Natural killer cell (primary cell): ENCODE data around the gene NUBP1. TPM values are rescaled to one million over a fixed set of nuclear protein-coding genes. Genes with fewer than 3 reads are reported as not detected.

ENCODE experiments used
- ATAC-seq, 3 donors: fragments of 150-1000 bp in 2 of 3; fragments of 200-7000 bp in 1 of 3; cut with Tn5 transposase; 1 replicate in 1 of 3; 2 replicates in 2 of 3; pipeline ENCODE4 v1.10.0; 2021; ENCODE audit warnings: mild to moderate bottlenecking in 2 of 3, moderate library complexity in 2 of 3
- DNase-seq, 2 donors: peaks; one replicate each; pipeline versions ENCODE4 v3.0.0 to v3.0.0-alpha.2; 2013 to 2021; ENCODE audit warnings: mixed read lengths in 1 of 2
- H3K27ac ChIP-seq: one replicate; pipeline ENCODE4 v1.5.1; 2013; ENCODE audit warnings: mild to moderate bottlenecking, low read length
- H3K27me3 ChIP-seq: one replicate; pipeline ENCODE4 v1.6.1; 2013; ENCODE audit warnings: low read length; ENCODE audit not compliant: control insufficient read depth, insufficient read depth
- H3K36me3 ChIP-seq: one replicate; pipeline ENCODE4 v1.6.1; 2013; ENCODE audit warnings: low read length; ENCODE audit not compliant: control insufficient read depth, insufficient read depth
- H3K4me1 ChIP-seq: one replicate; pipeline ENCODE4 v1.6.1; 2013; ENCODE audit warnings: low read length; ENCODE audit not compliant: control insufficient read depth, insufficient read depth
- H3K4me3 ChIP-seq: one replicate; pipeline ENCODE4 v1.5.1; 2013; ENCODE audit warnings: low read length
- H3K9me3 ChIP-seq: one replicate; pipeline ENCODE4 v1.6.1; 2013; ENCODE audit warnings: low read length; ENCODE audit not compliant: control insufficient read depth, insufficient read depth
- H3K27ac Mint-ChIP-seq, 2 donors: one replicate each; pipeline ENCODE4 v1.8.0; 2022; ENCODE audit warnings: mild to moderate bottlenecking in 2 of 2, mixed read lengths in 2 of 2, moderate library complexity in 1 of 2
- H3K27me3 Mint-ChIP-seq, 2 donors: one replicate each; pipeline ENCODE4 v1.8.0; 2022; ENCODE audit warnings: low read depth in 2 of 2, mixed read lengths in 2 of 2
- H3K36me3 Mint-ChIP-seq: one replicate; pipeline ENCODE4 v1.8.0; 2022; ENCODE audit warnings: mixed read lengths
- H3K4me1 Mint-ChIP-seq, 2 donors: one replicate each; pipeline ENCODE4 v1.8.0; 2022; ENCODE audit warnings: mixed read lengths in 2 of 2
- H3K4me3 Mint-ChIP-seq: one replicate; pipeline ENCODE4 v1.8.0; 2022; ENCODE audit warnings: mild to moderate bottlenecking, moderate library complexity, mixed read lengths
- H3K9me3 Mint-ChIP-seq, 2 donors: one replicate each; pipeline ENCODE4 v1.8.0; 2022; ENCODE audit warnings: mixed read lengths in 2 of 2
- WGBS: methylation state at CpG from one replicate; pipeline ENCODE4 v1.1.7; 2013; ENCODE audit warnings: missing lambda C conversion rate; ENCODE audit not compliant: insufficient coverage; 5-methylcytosine and 5-hydroxymethylcytosine counted together
- intact Hi-C: fragments of 100-400 bp; cut with micrococcal nuclease; formaldehyde crosslinking; loops from one replicate; pipeline ENCODE4 v1.14.2; 2022
- total RNA-seq, 4 donors: library from RNA; stranded (reverse); fragments of 120-200 nt in 1 of 4; gene quantifications; one replicate each; pipeline versions ENCODE4 v1.2.3 to v1.2.4, GENCODE V29; 2013 to 2022
- TF ChIP-seq, protein P1 (sequence below): fragments of 200-600 bp; IDR thresholded peaks from one replicate; pipeline ENCODE4 v1.8.0; 2022; ENCODE audit warnings: antibody characterized with exemption

NUBP1 gene
- total RNA-seq, 3 donors from 2014 or later (not counting 1 experiment from before 2014, with no cell fraction given) = 19.3 to 25.6 (median 20.5) TPM

- Histone ChIP-seq H3K4me1 (peaks cover 26% of the 10 kb centered on the region), H3K4me3 (peak overlapping the region; percentile 78), H3K27me3 (no peaks in the 10 kb centered on the region), H3K36me3 (peaks cover 20% of the 10 kb centered on the region), H3K9me3 (no peaks in the 10 kb centered on the region), H3K27ac (peak overlapping the region; percentile 99)
- H3K27ac Mint-ChIP-seq = peak overlapping the region; percentile 97 to 98
- intact Hi-C loops = loop anchor here (2.0 to 5.0 kb wide), 2 partner anchors 200 to 357 kb away; partner anchors contain the start of genes ATF7IP2 and CLEC16A
- no peak for ATAC-seq
- DNase-seq = no peak
- H3K36me3 Mint-ChIP-seq = no peaks in the 10 kb centered on the region
- 43% methylated on average over 17 of the region's 17 CpGs for WGBS
- H3K4me1 Mint-ChIP-seq = peaks cover 16 to 36% of the 10 kb centered on the region in 2 donors
- TF ChIP-seq, protein P1, sequence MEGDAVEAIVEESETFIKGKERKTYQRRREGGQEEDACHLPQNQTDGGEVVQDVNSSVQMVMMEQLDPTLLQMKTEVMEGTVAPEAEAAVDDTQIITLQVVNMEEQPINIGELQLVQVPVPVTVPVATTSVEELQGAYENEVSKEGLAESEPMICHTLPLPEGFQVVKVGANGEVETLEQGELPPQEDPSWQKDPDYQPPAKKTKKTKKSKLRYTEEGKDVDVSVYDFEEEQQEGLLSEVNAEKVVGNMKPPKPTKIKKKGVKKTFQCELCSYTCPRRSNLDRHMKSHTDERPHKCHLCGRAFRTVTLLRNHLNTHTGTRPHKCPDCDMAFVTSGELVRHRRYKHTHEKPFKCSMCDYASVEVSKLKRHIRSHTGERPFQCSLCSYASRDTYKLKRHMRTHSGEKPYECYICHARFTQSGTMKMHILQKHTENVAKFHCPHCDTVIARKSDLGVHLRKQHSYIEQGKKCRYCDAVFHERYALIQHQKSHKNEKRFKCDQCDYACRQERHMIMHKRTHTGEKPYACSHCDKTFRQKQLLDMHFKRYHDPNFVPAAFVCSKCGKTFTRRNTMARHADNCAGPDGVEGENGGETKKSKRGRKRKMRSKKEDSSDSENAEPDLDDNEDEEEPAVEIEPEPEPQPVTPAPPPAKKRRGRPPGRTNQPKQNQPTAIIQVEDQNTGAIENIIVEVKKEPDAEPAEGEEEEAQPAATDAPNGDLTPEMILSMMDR = no peak
- no peaks in the 10 kb centered on the region for H3K27me3 Mint-ChIP-seq
- H3K9me3 Mint-ChIP-seq = no peaks in the 10 kb centered on the region
- H3K4me3 Mint-ChIP-seq = peak overlapping the region; percentile 82
Measured at GRCh38 chr16:10744370-10745030, 858 bp downstream of the NUBP1 start.

DNA sequence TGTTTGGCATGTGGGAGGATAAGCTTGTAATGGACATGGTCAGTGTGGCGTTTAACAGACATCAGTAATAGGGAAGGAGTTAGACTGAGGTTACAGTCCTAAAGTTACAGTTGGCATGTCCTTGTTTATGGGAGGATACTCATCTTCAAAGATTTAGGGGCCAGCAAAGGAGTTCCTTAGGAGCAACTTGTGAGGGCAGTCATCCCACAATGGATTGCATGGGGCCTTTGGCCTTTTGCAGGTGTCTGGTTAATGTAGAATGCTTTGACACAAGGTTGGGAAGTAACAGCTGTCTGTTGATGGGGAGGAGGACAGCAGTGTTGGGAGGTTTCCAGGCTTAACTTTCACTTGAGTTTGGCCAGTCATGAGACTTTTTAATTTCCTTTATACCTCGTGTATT, 2.2 kb downstream of the NUBP1 start:
- DNase-seq (no peak), ATAC-seq (no peak)
- Mint-ChIP-seq H3K4me1 (peaks cover 16 to 28% of the 10 kb centered on the region in 2 donors), H3K36me3 (no peaks in the 10 kb centered on the region), H3K9me3 (no peaks in the 10 kb centered on the region), H3K27ac (peak overlapping the region in 1 of 2 donors; percentile 5), H3K4me3 (peak overlapping the region; percentile 14), H3K27me3 (no peaks in the 10 kb centered on the region)
- Histone ChIP-seq H3K27me3 (no peaks in the 10 kb centered on the region), H3K36me3 (peaks cover 22% of the 10 kb centered on the region), H3K9me3 (no peaks in the 10 kb centered on the region), H3K27ac (no peak overlapping the region), H3K4me3 (no peak overlapping the region), H3K4me1 (peaks cover 18% of the 10 kb centered on the region)
- TF ChIP-seq, protein P1 = no peak
- intact Hi-C loops = loop anchor here (2.0 kb wide), 1 partner anchor 199 kb away; the partner anchor contains the start of gene CLEC16A
- 98% methylated on average over 2 of the region's 2 CpGs for WGBS

DNA sequence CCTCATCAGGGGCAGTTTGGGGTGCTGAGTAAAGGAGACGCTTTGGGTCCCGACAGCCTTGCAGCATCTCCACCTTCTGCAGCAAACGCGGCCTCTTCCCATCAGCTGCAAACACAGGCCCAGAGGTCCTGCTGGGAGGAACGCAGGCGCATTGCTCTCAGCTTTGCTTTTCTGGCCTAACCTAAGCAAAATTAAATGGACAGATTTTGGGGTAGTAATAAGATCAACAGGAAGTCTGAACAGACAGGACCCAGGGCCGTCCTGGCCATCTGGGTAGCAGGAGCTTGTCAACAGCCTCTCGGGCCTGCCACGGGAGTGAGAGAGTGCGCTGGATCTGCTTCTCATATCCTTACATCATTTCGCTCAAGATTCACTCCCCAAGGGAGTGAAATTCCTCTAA, 7.2 kb downstream of the NUBP1 start:
- no peak for ATAC-seq
- Mint-ChIP-seq H3K27me3 (no peaks in the 10 kb centered on the region), H3K4me3 (no peak overlapping the region), H3K27ac (no peak overlapping the region), H3K4me1 (peaks cover 4 to 13% of the 10 kb centered on the region in 2 donors), H3K9me3 (no peaks in the 10 kb centered on the region), H3K36me3 (no peaks in the 10 kb centered on the region)
- no peak overlapping the region for H3K27ac ChIP-seq
- TF ChIP-seq, protein P1 = no peak
- WGBS = 87% methylated on average over 9 of the region's 11 CpGs
- peaks cover 10% of the 10 kb centered on the region for H3K4me1 ChIP-seq
- no peaks in the 10 kb centered on the region for H3K9me3 ChIP-seq
- no peak for DNase-seq
- H3K4me3 ChIP-seq = no peak overlapping the region
- H3K36me3 ChIP-seq = peaks cover 42% of the 10 kb centered on the region
- intact Hi-C loops = no loop called here
- no peaks in the 10 kb centered on the region for H3K27me3 ChIP-seq
